Superior temporal gyrus (tissue), 1 donor: ENCODE measurements around the gene CARD8.

Experiments
- DNase-seq: peaks from one replicate; pipeline ENCODE4 v3.0.0-alpha.2; 2016; ENCODE audit errors: extremely low spot score

Gene CARD8

DNA sequence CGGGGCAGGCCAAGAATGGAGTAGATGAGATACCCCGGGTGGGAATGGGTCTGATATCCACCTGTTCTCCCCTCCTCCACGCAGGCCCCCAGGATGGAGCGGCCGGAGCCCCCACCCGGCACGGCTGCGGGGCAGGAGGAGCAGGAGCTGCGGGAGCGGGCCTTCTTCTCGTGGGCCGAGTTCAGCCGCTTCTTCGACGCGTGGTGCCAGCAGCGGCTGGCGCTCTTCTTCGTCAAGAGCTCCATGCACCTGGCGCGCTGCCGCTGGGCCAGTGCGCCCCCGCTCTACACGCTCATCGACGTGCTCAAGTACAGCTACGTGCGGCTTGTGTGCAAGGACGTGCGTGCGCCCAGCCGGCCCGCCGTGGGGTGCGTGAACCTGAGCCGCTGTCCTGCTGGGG, 84.0 kb downstream of the CARD8 start:
- DNase-seq = no peak

DNA sequence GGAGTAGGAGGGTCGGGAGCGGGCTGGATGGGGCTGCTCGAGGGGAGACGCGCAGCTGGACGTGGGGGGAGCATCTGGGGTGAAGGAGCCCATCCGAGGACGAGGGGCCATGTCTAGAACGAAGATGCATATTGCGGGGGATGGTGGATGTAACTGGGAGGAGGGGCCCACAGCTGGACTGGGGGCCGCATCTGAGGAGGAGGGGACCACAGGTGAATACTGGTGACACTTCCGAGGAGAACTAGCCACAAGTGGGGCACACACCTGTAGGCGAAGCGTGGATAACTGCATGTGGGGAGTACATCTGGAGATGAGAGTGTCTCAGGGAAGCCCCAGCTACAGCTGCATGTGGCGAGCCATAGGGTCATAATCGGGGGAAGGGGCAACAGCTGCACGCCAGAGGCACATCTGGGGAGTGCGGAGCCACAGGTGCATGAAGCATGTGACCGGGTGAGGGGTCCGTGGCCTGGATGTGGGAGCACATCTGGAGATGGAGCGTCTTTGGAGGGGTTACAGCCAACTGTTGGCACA, 84.8 kb downstream of the CARD8 start:
- no peak for DNase-seq

DNA sequence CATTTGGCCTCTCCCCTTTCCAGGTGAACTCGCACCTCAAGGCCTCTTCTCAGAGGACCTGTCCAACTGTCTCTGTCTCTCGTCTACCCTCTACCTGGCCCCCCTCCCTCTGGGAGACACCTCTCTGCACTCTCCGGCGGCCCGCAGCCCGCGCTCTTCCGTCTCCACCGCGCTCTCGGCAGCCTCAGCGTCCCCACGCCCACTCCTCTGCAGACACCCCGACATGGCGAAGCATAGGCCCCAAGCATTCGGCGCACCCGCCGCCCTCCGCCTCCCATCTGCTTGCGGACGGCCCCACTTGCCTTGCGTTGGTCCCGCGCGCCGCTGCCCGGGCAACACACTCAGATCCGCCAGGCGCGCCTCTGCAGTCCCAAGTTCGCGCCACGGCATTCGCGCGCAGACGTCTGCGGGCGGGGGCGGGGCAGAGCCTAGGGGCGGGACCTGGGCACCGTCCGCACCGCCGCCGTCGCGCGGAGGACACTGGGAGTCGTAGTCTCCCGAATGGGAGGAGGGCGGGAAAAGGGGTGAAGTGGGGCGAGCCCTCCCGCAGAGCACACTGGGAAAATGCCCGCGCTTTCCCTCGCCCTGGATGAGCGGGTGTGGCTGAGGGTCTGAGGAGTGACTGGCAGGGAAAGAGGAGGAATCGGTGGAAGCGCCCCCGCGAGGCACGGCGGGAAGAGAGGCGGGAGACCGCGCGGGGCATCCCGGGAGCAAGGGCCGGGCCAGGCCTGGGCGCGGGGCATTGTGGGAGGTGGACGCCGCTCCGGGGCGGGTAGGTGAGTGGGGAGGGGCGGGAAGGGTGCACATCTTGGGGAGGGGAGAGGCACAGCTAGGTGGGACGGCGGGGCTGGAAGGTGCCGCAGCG, 85.5 kb downstream of the CARD8 start, which contains the start of the genes LIG1 and ZSWIM9:
Gene LIG1, minus strand, starts transcription at position 406 of the 865 bp plus-strand sequence. CDS start 4,778 bp downstream, outside the sequence.
Gene ZSWIM9, plus strand, starts transcription at position 742 of the 865 bp plus-strand sequence. CDS start 1,123 bp downstream, outside the sequence.
- peak; percentile 94 for DNase-seq

- no peak for DNase-seq
Observed at GRCh38 chr19:48169578-48169938, 86.2 kb downstream of the CARD8 start.

DNA sequence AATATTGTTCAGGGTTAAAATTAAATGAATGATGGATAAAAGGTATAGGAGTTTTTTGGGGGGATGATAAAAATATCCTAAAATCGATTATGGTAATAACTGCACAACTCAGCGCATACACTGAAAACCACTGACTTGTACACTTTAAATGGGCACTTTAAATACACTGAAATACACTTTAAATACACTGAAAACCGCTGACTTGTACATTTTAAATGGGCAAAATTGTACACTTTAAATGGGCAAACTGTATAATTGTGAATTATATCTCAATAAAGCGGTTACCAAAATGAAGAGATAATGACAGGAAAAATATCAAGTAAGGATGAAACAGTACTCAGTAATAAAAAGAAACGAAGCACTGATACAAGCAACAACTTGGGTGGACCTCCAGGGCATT, 87.0 kb downstream of the CARD8 start:
- no peak for DNase-seq

- no peak for DNase-seq
Observed at GRCh38 chr19:48158210-48158790, 97.4 kb downstream of the CARD8 start.
